ENCODE measurements around the gene FNTB.

- TF ChIP-seq CTCF (IDR thresholded peaks at IDR 0.05; ENCODE audit: insufficient read depth, low read depth, low read length) (no peak), EZH2 (IDR thresholded peaks at IDR 0.05; ENCODE audit: insufficient read depth, low read length) (no peak)
Measured at GRCh38 chr14:64995291-64995690, 8.6 kb downstream of the FNTB start.

Measured in astrocyte (in vitro differentiated cells and primary cell).